ENCODE data around the gene DPP9. TPM values are rescaled to one million over a fixed set of nuclear protein-coding genes. Genes with fewer than 3 reads are reported as not detected.
"Not testable (repeated sequence)": the region's sequence is repeated elsewhere in the genome, so short reads cannot be mapped to it uniquely, and the experiment has no call there.

The DPP9 gene
- total RNA-seq, 1 donor from 2014 or later = 17.1 TPM

GRCh38 chr19:4684312-4685095, 39.1 kb downstream of the DPP9 start:
- Histone ChIP-seq H3K9me3 (ENCODE audit: low read depth) (no peaks in the 10 kb centered on the region), H3K27me3 (no peaks in the 10 kb centered on the region), H3K36me3 (no peaks in the 10 kb centered on the region), H3K9ac (no peak overlapping the region), H3K79me2 (ENCODE audit: low read depth) (no peaks in the 10 kb centered on the region), H3K4me2 (no peak overlapping the region), H3K27ac (no peak overlapping the region), H2AFZ (replicated peaks) (no peak overlapping the region), H3K4me3 (no peak overlapping the region), H3K4me1 (no peaks in the 10 kb centered on the region), H3F3A (ENCODE audit: low read depth) (peaks cover 5% of the 10 kb centered on the region), H4K20me1 (ENCODE audit: low read depth) (no peaks in the 10 kb centered on the region)
- Mint-ChIP-seq H3K27ac (no peak overlapping the region), H3K36me3 (peaks cover 5% of the 10 kb centered on the region), H3K4me3 (no peak overlapping the region), H3K27me3 (ENCODE audit: insufficient read depth, low read depth) (no peaks in the 10 kb centered on the region), H3K4me1 (no peaks in the 10 kb centered on the region), H3K9me3 (no peaks in the 10 kb centered on the region)
- no peak for DNase-seq (ENCODE audit: low spot score)
- no peak for TF ChIP-seq CTCF (IDR thresholded peaks at IDR 0.05)
- TF ChIP-seq EZH2phosphoT487 (IDR thresholded peaks at IDR 0.05) = no peak
- no peak for TF ChIP-seq EZH2 (IDR thresholded peaks at IDR 0.05)

- no peaks in the 10 kb centered on the region for H3K4me1 Mint-ChIP-seq
Measured at GRCh38 chr19:4682417-4683200, 41.0 kb downstream of the DPP9 start.

GRCh38 chr19:4680021-4680420, 43.6 kb downstream of the DPP9 start:
- not testable (repeated sequence) for H3K79me2 ChIP-seq (ENCODE audit: low read depth); DNase-seq (ENCODE audit: low spot score); H3K27me3 ChIP-seq; H3K4me3 ChIP-seq; H3K36me3 Mint-ChIP-seq; H3K4me1 ChIP-seq; H3K9me3 Mint-ChIP-seq; H3K27ac ChIP-seq; H3K4me2 ChIP-seq; H4K20me1 ChIP-seq (ENCODE audit: low read depth); H2AFZ ChIP-seq (replicated peaks); H3K4me3 Mint-ChIP-seq; H3K27ac Mint-ChIP-seq; H3K27me3 Mint-ChIP-seq (ENCODE audit: insufficient read depth, low read depth); H3K36me3 ChIP-seq; H3K9me3 ChIP-seq (ENCODE audit: low read depth); H3K9ac ChIP-seq
- peaks cover 15% of the 10 kb centered on the region for H3K4me1 Mint-ChIP-seq
- H3F3A ChIP-seq (ENCODE audit: low read depth) = peaks cover 24% of the 10 kb centered on the region

More at GRCh38 chr19:4682417-4683200, 41.0 kb downstream of the DPP9 start:
- TF ChIP-seq EZH2 (IDR thresholded peaks at IDR 0.05) = no peak
- no peak for TF ChIP-seq CTCF (IDR thresholded peaks at IDR 0.05)
- no peak overlapping the region for H3K4me3 ChIP-seq
- H3K4me3 Mint-ChIP-seq = no peak overlapping the region
- H3K27ac ChIP-seq = no peak overlapping the region
- peaks cover 8% of the 10 kb centered on the region for H3F3A ChIP-seq (ENCODE audit: low read depth)
- H3K36me3 ChIP-seq = no peaks in the 10 kb centered on the region
- no peak overlapping the region for H2AFZ ChIP-seq (replicated peaks)
- peaks cover 6% of the 10 kb centered on the region for H3K36me3 Mint-ChIP-seq
- H3K4me1 ChIP-seq = no peaks in the 10 kb centered on the region
- no peak overlapping the region for H3K4me2 ChIP-seq
- no peaks in the 10 kb centered on the region for H3K79me2 ChIP-seq (ENCODE audit: low read depth)
- H3K27ac Mint-ChIP-seq = no peak overlapping the region
- no peaks in the 10 kb centered on the region for H3K27me3 ChIP-seq
- DNase-seq (ENCODE audit: low spot score) = no peak
- H3K9me3 Mint-ChIP-seq = no peaks in the 10 kb centered on the region
- no peaks in the 10 kb centered on the region for H3K9me3 ChIP-seq (ENCODE audit: low read depth)
- H3K27me3 Mint-ChIP-seq (ENCODE audit: insufficient read depth, low read depth) = no peaks in the 10 kb centered on the region
- H3K9ac ChIP-seq = no peak overlapping the region
- H4K20me1 ChIP-seq (ENCODE audit: low read depth) = no peaks in the 10 kb centered on the region

Measured in neural progenitor cell (in vitro differentiated cells).